T-helper 1 cell treated with Interleukin-12 subunit alpha and Interleukin-12 subunit beta and Interleukin-4 antibody, amounts not matched to agents 30 μg/mL and 1 μg/mL, for 36 hours (primary cell): ENCODE results near the gene TCL1A.
"Not testable (repeated sequence)": the region's sequence is repeated elsewhere in the genome, so short reads cannot be mapped to it uniquely, and the experiment has no call there.

Experiments used
- H3K27ac Mint-ChIP-seq: one replicate; pipeline ENCODE4 v1.8.0; 2021; ENCODE audit warnings: mild to moderate bottlenecking, mixed read lengths
- H3K27me3 Mint-ChIP-seq: one replicate; pipeline ENCODE4 v1.8.0; 2021; ENCODE audit warnings: low read depth, mixed read lengths
- H3K36me3 Mint-ChIP-seq: one replicate; pipeline ENCODE4 v1.8.0; 2021; ENCODE audit warnings: low read depth, mixed read lengths
- H3K4me1 Mint-ChIP-seq: one replicate; pipeline ENCODE4 v1.8.0; 2021; ENCODE audit warnings: low read depth, mixed read lengths
- H3K4me3 Mint-ChIP-seq: one replicate; pipeline ENCODE4 v1.8.0; 2021; ENCODE audit warnings: mild to moderate bottlenecking, moderate library complexity, mixed read lengths
- H3K9me3 Mint-ChIP-seq: one replicate; pipeline ENCODE4 v1.8.0; 2021; ENCODE audit warnings: mixed read lengths

Gene TCL1A

DNA sequence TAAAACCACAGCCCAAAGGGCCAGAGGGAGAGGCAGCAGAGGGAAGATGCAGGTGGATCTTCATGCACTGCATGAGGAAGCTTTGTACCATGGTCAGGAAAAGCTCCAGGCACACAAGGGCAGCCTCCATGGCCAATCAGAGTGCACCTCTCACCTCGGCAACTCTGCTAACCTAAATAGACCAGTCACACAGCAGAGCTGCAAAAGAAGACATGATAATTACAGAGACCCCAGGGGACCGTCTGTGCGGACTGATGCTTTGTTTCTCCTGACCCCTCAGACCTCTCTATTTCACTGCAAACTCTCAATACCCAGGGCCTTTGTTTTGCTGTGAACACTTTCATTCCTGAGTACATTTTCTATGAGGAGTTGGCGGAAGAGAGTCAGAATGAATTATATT is 38.4 kb downstream of the TCL1A start:
- no peaks in the 10 kb centered on the region for H3K36me3 Mint-ChIP-seq
- H3K4me3 Mint-ChIP-seq, result no peak overlapping the region
- H3K27ac Mint-ChIP-seq, result no peak overlapping the region
- H3K9me3 Mint-ChIP-seq, result no peaks in the 10 kb centered on the region
- H3K27me3 Mint-ChIP-seq, result peaks cover 9% of the 10 kb centered on the region
- H3K4me1 Mint-ChIP-seq, result no peaks in the 10 kb centered on the region

DNA sequence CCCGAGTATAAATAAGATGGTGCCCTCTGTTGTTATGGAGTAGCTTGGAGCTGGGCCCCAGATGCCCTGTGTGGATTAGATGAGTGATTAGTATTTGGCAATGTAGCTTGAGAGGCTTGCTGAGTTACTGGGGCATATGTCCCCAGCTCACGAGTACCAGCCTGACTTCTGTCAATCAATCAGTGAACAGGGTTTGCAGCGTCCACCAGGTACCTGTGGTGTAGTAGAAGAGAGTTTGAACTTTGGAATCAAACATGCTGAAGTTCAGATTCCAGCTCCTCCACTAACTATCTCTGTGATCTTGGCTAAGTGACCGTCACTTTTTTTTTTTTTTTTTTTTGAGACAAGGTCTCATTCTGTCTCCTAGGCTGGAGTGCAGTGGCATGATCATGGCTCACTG is 39.3 kb downstream of the TCL1A start:
- H3K4me3 Mint-ChIP-seq, result no peak overlapping the region

DNA sequence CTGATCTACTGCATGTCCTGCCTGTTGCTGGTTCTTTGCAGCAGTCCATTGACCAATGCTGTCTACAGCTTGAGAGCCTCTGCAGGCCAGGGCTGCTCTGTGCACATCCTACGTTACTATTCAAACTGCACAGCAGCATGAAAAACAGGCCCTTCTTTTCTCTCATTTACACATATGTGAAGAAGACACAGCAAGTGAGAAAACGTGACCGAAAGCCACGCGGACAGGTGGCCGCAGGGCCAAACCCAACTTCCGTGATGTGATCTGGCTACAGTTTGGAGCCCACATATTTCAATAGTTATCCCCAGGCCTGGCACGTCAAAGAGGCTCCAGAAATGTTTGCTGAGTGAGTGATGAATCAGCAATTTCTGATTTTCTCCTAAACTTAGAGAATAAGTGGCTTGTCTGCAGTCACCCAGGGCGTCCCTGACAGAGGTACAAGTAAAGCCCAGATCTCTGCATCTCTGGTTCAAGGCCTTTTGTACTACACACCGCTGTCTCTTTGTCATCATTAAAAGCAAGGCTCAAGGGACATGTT is 45.6 kb downstream of the TCL1A start:
- Mint-ChIP-seq H3K27me3 (no peaks in the 10 kb centered on the region), H3K9me3 (no peaks in the 10 kb centered on the region), H3K36me3 (no peaks in the 10 kb centered on the region), H3K27ac (no peak overlapping the region), H3K4me1 (no peaks in the 10 kb centered on the region), H3K4me3 (no peak overlapping the region)

More for the DNA sequence above, 39.3 kb downstream of the TCL1A start:
- peaks cover 9% of the 10 kb centered on the region for H3K27me3 Mint-ChIP-seq
- H3K36me3 Mint-ChIP-seq, result no peaks in the 10 kb centered on the region
- no peak overlapping the region for H3K27ac Mint-ChIP-seq
- no peaks in the 10 kb centered on the region for H3K4me1 Mint-ChIP-seq
- H3K9me3 Mint-ChIP-seq, result no peaks in the 10 kb centered on the region

DNA sequence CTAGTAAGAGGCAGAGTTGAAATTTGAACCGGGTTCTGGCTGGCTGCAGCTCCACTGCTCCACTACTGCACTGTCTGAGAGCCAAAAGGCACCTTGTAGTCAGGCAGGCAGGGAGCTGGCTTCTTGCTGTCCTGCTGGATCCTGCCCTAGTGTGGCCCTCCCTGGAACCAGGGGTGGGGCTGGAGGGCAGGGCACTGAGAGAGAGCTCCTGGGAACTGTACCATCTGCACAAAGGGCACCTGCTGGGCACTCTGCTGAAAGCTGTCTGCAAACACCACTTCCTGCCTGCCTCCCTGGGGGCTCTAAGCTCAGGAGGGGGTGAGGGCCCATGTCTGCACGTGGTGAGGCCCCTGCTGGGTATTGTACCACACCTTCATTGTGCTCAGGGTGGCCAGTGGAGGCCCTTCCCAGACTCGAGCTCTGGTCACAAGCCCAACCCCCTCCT is 46.7 kb downstream of the TCL1A start:
- Mint-ChIP-seq H3K27me3 (no peaks in the 10 kb centered on the region), H3K36me3 (no peaks in the 10 kb centered on the region), H3K27ac (no peak overlapping the region), H3K4me1 (no peaks in the 10 kb centered on the region), H3K9me3 (no peaks in the 10 kb centered on the region), H3K4me3 (no peak overlapping the region)

DNA sequence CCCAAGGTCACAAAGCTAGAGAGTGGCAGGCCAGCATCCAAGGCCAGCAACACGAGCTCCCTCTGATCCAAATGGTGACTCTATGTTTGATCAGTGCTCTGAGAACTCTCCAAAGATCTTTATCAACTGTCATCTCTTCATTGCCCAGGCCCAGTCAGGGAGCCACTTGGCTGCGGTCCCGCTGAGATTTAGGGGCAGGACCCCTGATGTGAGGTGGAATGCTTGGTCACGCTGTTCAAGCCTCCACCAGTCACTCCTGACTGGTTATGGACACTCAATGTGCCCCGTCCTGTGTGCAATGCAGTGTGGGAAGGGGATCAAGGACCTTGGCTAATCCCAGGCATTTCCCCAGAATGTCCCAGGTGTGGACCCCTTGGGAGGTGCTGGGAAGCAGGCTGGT is 47.5 kb downstream of the TCL1A start:
- H3K27me3 Mint-ChIP-seq, result no peaks in the 10 kb centered on the region
- no peak overlapping the region for H3K27ac Mint-ChIP-seq
- H3K4me3 Mint-ChIP-seq, result no peak overlapping the region
- H3K36me3 Mint-ChIP-seq, result no peaks in the 10 kb centered on the region
- H3K9me3 Mint-ChIP-seq, result no peaks in the 10 kb centered on the region
- H3K4me1 Mint-ChIP-seq, result no peaks in the 10 kb centered on the region

DNA sequence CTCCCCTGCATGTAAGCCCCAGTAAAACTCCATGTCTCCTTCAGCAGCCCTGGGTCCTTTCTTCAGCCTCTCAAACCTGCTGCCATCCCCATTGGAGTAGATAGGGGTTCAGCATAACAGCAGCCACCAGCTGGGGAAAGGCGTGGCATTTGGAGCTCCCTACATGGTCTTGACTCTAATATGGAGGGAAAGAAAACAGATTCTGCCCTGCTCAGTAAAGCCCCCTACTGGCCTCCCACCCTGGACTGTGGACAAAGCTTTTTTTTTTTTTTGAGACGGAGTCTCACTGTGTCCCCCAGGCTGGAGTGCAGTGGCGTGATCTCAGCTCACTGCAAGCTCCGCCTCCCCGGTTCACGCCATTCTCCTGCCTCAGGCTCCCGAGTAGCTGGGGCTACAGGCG is 48.4 kb downstream of the TCL1A start:
- H3K4me3 Mint-ChIP-seq, H3K4me1 Mint-ChIP-seq, H3K36me3 Mint-ChIP-seq, H3K27ac Mint-ChIP-seq, H3K9me3 Mint-ChIP-seq, H3K27me3 Mint-ChIP-seq: not testable (repeated sequence)

DNA sequence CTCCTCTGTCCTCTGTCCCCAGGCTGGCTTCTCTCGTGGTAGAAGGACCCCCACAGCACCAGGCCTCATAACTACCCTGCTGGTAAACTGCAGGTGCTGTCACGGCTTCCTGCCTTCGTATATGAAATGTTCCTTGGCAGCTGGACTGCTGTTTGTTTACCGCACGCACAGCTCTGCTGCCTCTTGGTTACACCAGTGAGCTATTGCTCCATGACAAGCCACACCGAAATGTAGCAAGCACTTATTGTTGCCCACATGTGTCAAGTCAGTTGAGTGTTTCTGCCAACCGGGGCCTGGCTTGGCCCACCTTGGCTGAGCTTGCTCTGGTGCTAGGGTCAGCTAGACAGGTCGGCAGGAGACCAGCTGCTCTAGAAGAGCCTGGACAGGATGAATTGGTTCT is 49.4 kb downstream of the TCL1A start:
- no peaks in the 10 kb centered on the region for H3K36me3 Mint-ChIP-seq
- no peaks in the 10 kb centered on the region for H3K9me3 Mint-ChIP-seq
- peaks cover 4% of the 10 kb centered on the region for H3K27me3 Mint-ChIP-seq
- H3K27ac Mint-ChIP-seq, result no peak overlapping the region
- H3K4me3 Mint-ChIP-seq, result no peak overlapping the region
- no peaks in the 10 kb centered on the region for H3K4me1 Mint-ChIP-seq

DNA sequence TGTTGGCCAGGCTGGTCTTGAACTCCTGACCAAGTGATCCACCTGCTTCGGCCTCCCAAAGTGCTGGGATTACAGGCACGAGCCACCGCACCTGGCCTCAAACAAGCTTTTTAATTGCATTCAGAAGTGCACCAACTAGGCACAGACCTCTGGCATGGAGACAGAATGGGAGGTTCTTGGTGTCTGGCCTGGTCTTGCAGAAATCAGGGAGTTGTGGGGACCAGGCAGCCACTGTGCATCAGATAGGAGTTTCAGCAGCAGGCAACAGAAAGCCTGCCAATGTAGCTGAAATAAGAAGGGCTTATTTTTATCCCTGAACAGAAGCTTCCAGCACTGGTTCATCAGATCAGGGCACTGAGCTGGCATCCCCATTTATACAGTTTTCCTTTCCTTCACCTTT is 49.9 kb downstream of the TCL1A start:
- no peak overlapping the region for H3K4me3 Mint-ChIP-seq
- no peak overlapping the region for H3K27ac Mint-ChIP-seq
- H3K27me3 Mint-ChIP-seq, result peaks cover 4% of the 10 kb centered on the region
- no peaks in the 10 kb centered on the region for H3K36me3 Mint-ChIP-seq
- no peaks in the 10 kb centered on the region for H3K4me1 Mint-ChIP-seq
- H3K9me3 Mint-ChIP-seq, result no peaks in the 10 kb centered on the region

DNA sequence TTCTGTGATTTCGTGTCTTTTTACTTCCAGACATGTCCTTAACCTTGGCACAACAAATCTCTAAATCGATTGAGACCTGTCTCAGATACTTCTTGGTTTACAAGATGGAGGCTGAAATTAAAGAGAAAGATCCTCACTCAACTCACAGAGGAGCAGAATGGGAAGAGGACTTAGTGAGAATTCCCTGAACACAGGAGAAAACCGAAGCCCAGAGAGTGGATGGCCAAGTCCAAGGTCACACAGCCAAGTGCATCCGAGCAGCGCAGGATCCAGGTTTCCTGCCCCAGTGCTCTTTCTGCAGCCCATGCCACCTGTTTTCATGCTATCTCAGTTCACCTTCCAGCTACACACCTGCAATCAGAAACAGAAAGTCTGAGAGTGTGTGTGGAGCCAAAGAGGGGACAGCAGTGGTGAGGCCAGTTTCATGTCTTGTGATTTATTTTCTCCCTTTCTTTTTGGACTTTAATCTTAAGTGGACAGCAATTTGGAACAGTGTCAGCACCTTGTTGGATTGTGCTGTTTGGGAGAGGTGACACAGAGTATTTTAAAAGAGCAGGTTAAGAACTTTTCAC is 50.6 kb downstream of the TCL1A start:
- H3K9me3 Mint-ChIP-seq, result no peaks in the 10 kb centered on the region
- H3K4me3 Mint-ChIP-seq, result no peak overlapping the region
- H3K27me3 Mint-ChIP-seq, result peaks cover 4% of the 10 kb centered on the region
- H3K27ac Mint-ChIP-seq, result no peak overlapping the region
- H3K36me3 Mint-ChIP-seq, result no peaks in the 10 kb centered on the region
- H3K4me1 Mint-ChIP-seq, result no peaks in the 10 kb centered on the region

DNA sequence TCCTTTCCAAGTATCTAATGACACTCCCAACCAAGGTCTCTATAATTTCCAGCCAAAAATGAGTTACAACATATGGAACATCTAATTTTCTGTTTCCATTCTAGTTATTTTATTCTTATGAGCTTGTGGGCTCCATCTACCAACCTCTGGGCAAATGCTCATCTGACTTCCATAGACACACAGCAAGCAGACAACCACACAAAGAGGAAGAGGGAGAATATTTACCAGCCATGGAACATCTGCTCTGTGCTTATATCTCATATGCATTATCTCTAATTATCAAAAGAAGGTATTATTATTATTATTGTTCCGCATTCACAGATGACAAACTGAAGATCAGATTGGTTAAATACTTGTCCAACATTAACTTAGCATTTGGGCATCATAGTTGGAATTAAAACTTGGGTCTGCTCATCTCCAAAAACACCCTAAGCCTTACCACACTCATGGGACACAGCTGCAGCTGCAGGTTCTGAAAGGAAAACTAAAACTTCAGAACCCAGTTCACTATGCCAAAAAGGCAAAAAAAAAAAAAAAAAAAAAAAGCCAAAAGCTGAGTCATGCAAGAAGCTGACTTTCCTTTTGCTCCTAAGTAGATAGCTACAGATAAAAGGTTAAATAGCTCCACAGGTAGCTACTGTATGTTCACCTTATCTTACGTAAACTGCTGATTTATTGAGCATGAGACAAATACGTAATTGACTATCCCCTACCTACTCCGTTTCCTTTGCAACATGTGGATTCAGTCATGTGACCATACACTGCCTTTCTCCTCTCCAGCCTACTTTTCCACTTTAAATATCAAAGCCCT is 51.3 kb downstream of the TCL1A start:
- peaks cover 6% of the 10 kb centered on the region for H3K27me3 Mint-ChIP-seq
- H3K9me3 Mint-ChIP-seq, result no peaks in the 10 kb centered on the region
- H3K4me3 Mint-ChIP-seq, result no peak overlapping the region
- no peaks in the 10 kb centered on the region for H3K4me1 Mint-ChIP-seq
- no peaks in the 10 kb centered on the region for H3K36me3 Mint-ChIP-seq
- H3K27ac Mint-ChIP-seq, result no peak overlapping the region

DNA sequence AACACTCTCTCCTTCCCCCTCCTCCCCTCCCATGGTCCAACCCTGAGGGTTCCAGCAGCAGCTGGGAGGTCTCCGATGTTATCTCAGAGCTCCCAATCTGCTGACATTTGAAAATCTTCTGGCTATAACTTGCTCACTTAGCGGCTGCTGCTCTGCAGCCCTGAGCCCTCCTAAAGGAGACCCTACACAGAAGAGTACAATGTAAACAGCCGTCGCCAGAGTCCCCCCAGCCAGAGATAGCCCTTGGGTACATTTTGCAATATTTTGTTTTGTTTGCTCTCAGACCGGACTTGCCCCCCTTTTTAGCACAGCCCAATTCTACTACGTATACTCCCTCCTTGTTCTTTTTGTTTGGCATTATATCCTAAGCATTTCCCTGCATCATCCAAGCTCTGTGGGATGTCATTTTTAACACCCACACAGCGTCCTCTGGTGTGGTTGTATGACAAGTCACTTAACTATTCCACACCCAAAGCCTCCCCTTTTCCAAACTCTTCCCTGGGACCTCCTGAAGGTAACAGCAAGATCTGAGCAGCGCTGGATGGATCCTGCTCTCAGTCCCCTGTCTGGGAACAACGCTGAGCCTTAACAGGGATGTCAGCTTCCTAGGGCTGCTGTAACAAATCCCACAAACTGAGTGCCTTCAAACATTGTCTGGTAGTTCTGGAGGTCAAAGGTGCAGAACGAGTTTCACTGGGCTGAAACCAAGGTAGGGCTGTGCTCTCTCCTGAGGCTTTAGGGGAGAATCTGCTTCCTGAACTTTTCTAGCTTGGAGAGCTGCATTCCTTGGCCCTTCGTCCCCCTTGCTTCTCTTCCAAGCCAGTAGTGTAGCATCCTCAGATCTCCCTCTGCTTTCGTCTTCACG is 53.0 kb downstream of the TCL1A start:
- Mint-ChIP-seq H3K4me1 (no peaks in the 10 kb centered on the region), H3K36me3 (no peaks in the 10 kb centered on the region), H3K27me3 (peaks cover 12% of the 10 kb centered on the region), H3K9me3 (no peaks in the 10 kb centered on the region), H3K4me3 (no peak overlapping the region), H3K27ac (no peak overlapping the region)

DNA sequence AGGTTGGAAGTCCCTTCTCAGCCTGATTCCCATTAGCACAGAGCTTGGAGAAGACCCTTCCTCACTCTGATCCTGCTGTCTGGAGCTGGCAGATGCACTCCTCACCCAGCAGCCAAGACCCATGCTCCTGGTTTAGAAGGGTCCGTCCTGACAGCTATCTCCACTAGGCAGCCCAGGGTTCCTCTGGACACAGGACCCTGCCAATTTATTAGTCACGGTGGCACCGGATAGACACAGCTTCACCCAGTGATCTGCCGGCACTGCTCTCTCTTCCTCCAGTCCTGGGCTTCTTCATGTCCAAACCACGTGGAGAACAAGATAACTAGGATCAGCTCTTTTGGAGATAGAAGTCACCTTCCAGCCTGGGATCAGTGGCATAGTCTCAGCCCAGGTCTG is 53.9 kb downstream of the TCL1A start:
- Mint-ChIP-seq H3K9me3 (no peaks in the 10 kb centered on the region), H3K4me3 (no peak overlapping the region), H3K4me1 (no peaks in the 10 kb centered on the region), H3K27ac (no peak overlapping the region), H3K27me3 (peaks cover 12% of the 10 kb centered on the region), H3K36me3 (no peaks in the 10 kb centered on the region)
